Measurements from ENCODE around the gene PPARA. TPM values are rescaled to one million over a fixed set of nuclear protein-coding genes. Genes with fewer than 3 reads are reported as not detected.

PPARA gene
- total and polyA plus RNA-seq, 2 donors (not counting 1 experiment from before 2014, with no cell fraction given), result 4.1 to 29.8 TPM

GRCh38 chr22:46120420-46120737 is 29.9 kb upstream of the PPARA start:
- Histone ChIP-seq H3K4me2 (replicated peaks; ENCODE audit: low read depth, low read length, poor library complexity, severe bottlenecking) (no peak overlapping the region), H2AFZ (ENCODE audit: insufficient read depth, low read depth, low read length, poor library complexity, severe bottlenecking) (no peak overlapping the region), H3K79me2 (ENCODE audit: control insufficient read depth, insufficient read depth, low read length) (no peaks in the 10 kb centered on the region), H3K36me3 (replicated peaks in 1 of 2; ENCODE audit: control extremely low read depth in 1 of 2, control insufficient read depth in 1 of 2, extremely low read depth in 1 of 2, insufficient read depth in 2 of 2, low read length in 1 of 2) (no peaks in the 10 kb centered on the region), H3K27ac (ENCODE audit: low read length in 2 of 2) (no peak overlapping the region), H3K9me3 (ENCODE audit: control extremely low read depth in 1 of 3, control insufficient read depth in 2 of 3, insufficient read depth in 1 of 3, low read length in 2 of 3) (no peaks in the 10 kb centered on the region), H3K9ac (ENCODE audit: low read length) (no peak overlapping the region), H3K27me3 (replicated peaks in 1 of 4; ENCODE audit: control extremely low read depth in 1 of 4, control insufficient read depth in 3 of 4, insufficient read depth in 4 of 4, low read length in 3 of 4) (no peaks in the 10 kb centered on the region), H3K4me1 (ENCODE audit: control insufficient read depth in 2 of 2, insufficient read depth in 2 of 2, low read length in 2 of 2) (peaks cover 4 to 17% of the 10 kb centered on the region in 2 donors), H3K4me3 (ENCODE audit: control extremely low read depth in 1 of 5, extremely low read depth in 1 of 5, insufficient read depth in 1 of 5, low read depth in 2 of 5, low read length in 4 of 5) (no peak overlapping the region), H4K20me1 (ENCODE audit: control insufficient read depth, insufficient read depth, low read length, poor library complexity, severe bottlenecking) (no peaks in the 10 kb centered on the region)
- CTCF ChIA-PET, result interaction anchor here (0.6 to 14.1 kb wide), 6 partner anchors 14 to 422 kb away, joined by 3 to 533 read pairs (median 15); partner anchors contain the start of gene GTSE1
- no peak for ATAC-seq (ENCODE audit: low read depth)
- POLR2A ChIA-PET, result no interaction called here
- Mint-ChIP-seq H3K4me3 (no peak overlapping the region), H3K27me3 (no peaks in the 10 kb centered on the region), H3K9me3 (ENCODE audit: insufficient read depth) (no peaks in the 10 kb centered on the region), H3K4me1 (no peaks in the 10 kb centered on the region), H3K27ac (no peak overlapping the region)
- 85% methylated on average over 7 of the region's 7 CpGs for WGBS (ENCODE audit: insufficient coverage)
- no peak for TF ChIP-seq EZH2 (IDR thresholded peaks at IDR 0.05; ENCODE audit: borderline replicate concordance, insufficient read depth, low read depth, low read length, poor library complexity, severe bottlenecking)
- TF ChIP-seq CTCF (IDR thresholded peaks at IDR 0.05), result no peak
- intact Hi-C loops (cut with micrococcal nuclease), result no loop called here
- DNase-seq, result no peak

GRCh38 chr22:46121079-46121478 is 29.2 kb upstream of the PPARA start:
- TF ChIP-seq EZH2 (IDR thresholded peaks at IDR 0.05; ENCODE audit: borderline replicate concordance, insufficient read depth, low read depth, low read length, poor library complexity, severe bottlenecking) (no peak), CTCF (IDR thresholded peaks at IDR 0.05) (no peak)
- Mint-ChIP-seq H3K27me3 (no peaks in the 10 kb centered on the region), H3K4me3 (no peak overlapping the region), H3K27ac (no peak overlapping the region), H3K9me3 (ENCODE audit: insufficient read depth) (no peaks in the 10 kb centered on the region), H3K4me1 (no peaks in the 10 kb centered on the region)
- H3K4me1 ChIP-seq (ENCODE audit: control insufficient read depth in 2 of 2, insufficient read depth in 2 of 2, low read length in 2 of 2), result peaks cover 4 to 17% of the 10 kb centered on the region in 2 donors
- H3K4me3 ChIP-seq (ENCODE audit: control extremely low read depth in 1 of 5, extremely low read depth in 1 of 5, insufficient read depth in 1 of 5, low read depth in 2 of 5, low read length in 4 of 5), result no peak overlapping the region
- POLR2A ChIA-PET, result no interaction called here
- CTCF ChIA-PET, result interaction anchor here (0.6 to 14.1 kb wide), 11 partner anchors 13 to 421 kb away, joined by 3 to 533 read pairs (median 9); partner anchors contain the start of gene GTSE1
- WGBS (ENCODE audit: insufficient coverage), result 82% methylated on average over 6 of the region's 6 CpGs
- H4K20me1 ChIP-seq (ENCODE audit: control insufficient read depth, insufficient read depth, low read length, poor library complexity, severe bottlenecking), result no peaks in the 10 kb centered on the region
- no peak for ATAC-seq (ENCODE audit: low read depth)
- no peak for DNase-seq
- no peaks in the 10 kb centered on the region for H3K27me3 ChIP-seq (replicated peaks in 1 of 4; ENCODE audit: control extremely low read depth in 1 of 4, control insufficient read depth in 3 of 4, insufficient read depth in 4 of 4, low read length in 3 of 4)
- intact Hi-C loops (cut with micrococcal nuclease), result no loop called here
- no peak overlapping the region for H2AFZ ChIP-seq (ENCODE audit: insufficient read depth, low read depth, low read length, poor library complexity, severe bottlenecking)
- no peaks in the 10 kb centered on the region for H3K36me3 ChIP-seq (replicated peaks in 1 of 2; ENCODE audit: control extremely low read depth in 1 of 2, control insufficient read depth in 1 of 2, extremely low read depth in 1 of 2, insufficient read depth in 2 of 2, low read length in 1 of 2)
- no peak overlapping the region for H3K27ac ChIP-seq (ENCODE audit: low read length in 2 of 2)
- no peak overlapping the region for H3K9ac ChIP-seq (ENCODE audit: low read length)
- no peaks in the 10 kb centered on the region for H3K79me2 ChIP-seq (ENCODE audit: control insufficient read depth, insufficient read depth, low read length)
- H3K4me2 ChIP-seq (replicated peaks; ENCODE audit: low read depth, low read length, poor library complexity, severe bottlenecking), result no peak overlapping the region
- H3K9me3 ChIP-seq (ENCODE audit: control extremely low read depth in 1 of 3, control insufficient read depth in 2 of 3, insufficient read depth in 1 of 3, low read length in 2 of 3), result no peaks in the 10 kb centered on the region

All from B cell (primary cell).